H9 (cell line): Measurements from ENCODE around the gene TMX1. TPM values are rescaled to one million over a fixed set of nuclear protein-coding genes. Genes with fewer than 3 reads are reported as not detected.

ENCODE experiments used
- DNase-seq: peaks from one replicate; pipeline ENCODE4 v3.0.0-alpha.2; 2017
- H2AFZ ChIP-seq: one replicate; pipeline ENCODE4 v1.6.1; 2013; ENCODE audit warnings: mild to moderate bottlenecking, low read length, control low read depth, moderate library complexity
- H2AK5ac ChIP-seq: 2 replicates; pipeline ENCODE4 v1.6.1; 2013; ENCODE audit warnings: low read length, control low read depth, mixed read lengths; ENCODE audit not compliant: insufficient read length
- H2BK120ac ChIP-seq: one replicate; pipeline ENCODE4 v1.6.1; 2013; ENCODE audit warnings: low read depth, mild to moderate bottlenecking, low read length, control low read depth, inconsistent platforms; ENCODE audit not compliant: poor library complexity, severe bottlenecking
- H2BK12ac ChIP-seq: 2 replicates; pipeline ENCODE4 v1.6.1; 2013; ENCODE audit warnings: low read length, control low read depth, mixed read lengths, low read depth; ENCODE audit not compliant: insufficient read length
- H2BK15ac ChIP-seq: 2 replicates; pipeline ENCODE4 v1.6.1; 2013; ENCODE audit warnings: low read depth, low read length, control low read depth
- H2BK20ac ChIP-seq: one replicate; pipeline ENCODE4 v1.6.1; 2013; ENCODE audit warnings: low read depth, mild to moderate bottlenecking, low read length, control low read depth, inconsistent platforms; ENCODE audit not compliant: poor library complexity, severe bottlenecking
- H2BK5ac ChIP-seq: 2 replicates; pipeline ENCODE4 v1.6.1; 2013; ENCODE audit warnings: low read length, control low read depth, mixed read lengths; ENCODE audit not compliant: insufficient read length
- H3K14ac ChIP-seq: 2 replicates; pipeline ENCODE4 v1.6.1; 2013; ENCODE audit warnings: low read length, control low read depth; ENCODE audit not compliant: insufficient read depth
- H3K18ac ChIP-seq: 2 replicates; pipeline ENCODE4 v1.6.1; 2013; ENCODE audit warnings: low read depth, mild to moderate bottlenecking, mixed read lengths, low read length, control low read depth; ENCODE audit not compliant: insufficient read length
- H3K23ac ChIP-seq: 2 replicates; pipeline ENCODE4 v1.6.1; 2013; ENCODE audit warnings: low read length, control low read depth, mixed read lengths, low read depth; ENCODE audit not compliant: insufficient read length
- H3K23me2 ChIP-seq: 2 replicates; pipeline ENCODE4 v1.6.1; 2013; ENCODE audit warnings: low read depth, mild to moderate bottlenecking, mixed read lengths, low read length, control low read depth; ENCODE audit not compliant: insufficient read length, poor library complexity, severe bottlenecking
- H3K27ac ChIP-seq: 2 replicates; pipeline ENCODE4 v1.5.1; 2013; ENCODE audit warnings: low read length, control low read depth, mixed read lengths, low read depth; ENCODE audit not compliant: insufficient read length
- H3K27me3 ChIP-seq: 2 replicates; pipeline ENCODE4 v1.6.1; 2013; ENCODE audit warnings: low read length, control low read depth, inconsistent platforms; ENCODE audit not compliant: insufficient read depth
- H3K4ac ChIP-seq: 2 replicates; pipeline ENCODE4 v1.6.1; 2013; ENCODE audit warnings: low read depth, mild to moderate bottlenecking, control low read depth, inconsistent platforms, low read length, moderate library complexity
- H3K4me1 ChIP-seq: 2 replicates; pipeline ENCODE4 v1.6.1; 2013; ENCODE audit warnings: low read length, control low read depth, inconsistent platforms; ENCODE audit not compliant: insufficient read depth
- H3K4me2 ChIP-seq: 2 replicates; pipeline ENCODE4 v1.6.1; 2013; ENCODE audit warnings: low read length, control low read depth, mixed read lengths; ENCODE audit not compliant: insufficient read length, insufficient read depth
- H3K56ac ChIP-seq: 2 replicates; pipeline ENCODE4 v1.6.1; 2013; ENCODE audit warnings: low read depth, mild to moderate bottlenecking, mixed read lengths, low read length, control low read depth; ENCODE audit not compliant: insufficient read length
- H3K79me1 ChIP-seq: 2 replicates; pipeline ENCODE4 v1.6.1; 2013; ENCODE audit warnings: low read depth, mild to moderate bottlenecking, moderate library complexity, low read length, control low read depth, inconsistent platforms; ENCODE audit not compliant: insufficient read depth, poor library complexity, severe bottlenecking
- H3K79me2 ChIP-seq: 2 replicates; pipeline ENCODE4 v1.6.1; 2013; ENCODE audit warnings: low read length, control low read depth, inconsistent platforms; ENCODE audit not compliant: insufficient read depth
- H3K9ac ChIP-seq: 2 replicates; pipeline ENCODE4 v1.6.1; 2013; ENCODE audit warnings: low read length, control low read depth, mixed read lengths; ENCODE audit not compliant: insufficient read length; ENCODE audit errors: extremely low read depth
- H3K9me3 ChIP-seq: one replicate; pipeline ENCODE4 v1.6.1; 2013; ENCODE audit warnings: low read depth, low read length, inconsistent platforms; ENCODE audit not compliant: control insufficient read depth
- H3T11ph ChIP-seq: one replicate; pipeline ENCODE4 v1.6.1; 2013; ENCODE audit warnings: mild to moderate bottlenecking, low read length, control low read depth, inconsistent platforms
- H4K20me1 ChIP-seq: one replicate; pipeline ENCODE4 v1.6.1; 2013; ENCODE audit not compliant: control insufficient read depth, insufficient read length, insufficient read depth
- H4K5ac ChIP-seq: 2 replicates; pipeline ENCODE4 v1.6.1; 2013; ENCODE audit warnings: low read depth, mild to moderate bottlenecking, mixed read lengths, low read length, control low read depth; ENCODE audit not compliant: insufficient read length
- H4K8ac ChIP-seq: replicated peaks from 2 replicates; pipeline ENCODE4 v1.6.1; 2013; ENCODE audit warnings: low read length, control low read depth, mixed read lengths, low read depth; ENCODE audit not compliant: insufficient read length
- H4K91ac ChIP-seq: 2 replicates; pipeline ENCODE4 v1.6.1; 2013; ENCODE audit warnings: low read depth, mild to moderate bottlenecking, moderate library complexity, mixed read lengths, low read length, control low read depth; ENCODE audit not compliant: insufficient read length
- H3K27ac Mint-ChIP-seq, 3 experiments: 2 replicates in 2 of 3; 3 replicates in 1 of 3; pipeline ENCODE4 v1.8.0; 2020 to 2021; ENCODE audit warnings: mixed read lengths in 3 of 3, mild to moderate bottlenecking in 1 of 3, moderate library complexity in 1 of 3
- H3K27me3 Mint-ChIP-seq: 2 replicates; pipeline ENCODE4 v1.8.0; 2021; ENCODE audit warnings: low read depth, mild to moderate bottlenecking, moderate library complexity, mixed read lengths
- H3K36me3 Mint-ChIP-seq, 3 experiments: 2 replicates in 2 of 3; 3 replicates in 1 of 3; pipeline ENCODE4 v1.8.0; 2020 to 2021; ENCODE audit warnings: low read depth in 3 of 3, mixed read lengths in 3 of 3; ENCODE audit not compliant: insufficient read depth in 1 of 3
- H3K4me1 Mint-ChIP-seq, 2 experiments: 2 replicates each; pipeline ENCODE4 v1.8.0; 2020; ENCODE audit warnings: mixed read lengths in 2 of 2
- H3K4me3 Mint-ChIP-seq, 2 experiments: 2 replicates in 1 of 2; 3 replicates in 1 of 2; pipeline ENCODE4 v1.8.0; 2020 to 2021; ENCODE audit warnings: mild to moderate bottlenecking in 2 of 2, mixed read lengths in 2 of 2, moderate library complexity in 1 of 2
- H3K9me3 Mint-ChIP-seq, 2 experiments: 2 replicates in 1 of 2; 3 replicates in 1 of 2; pipeline ENCODE4 v1.8.0; 2020; ENCODE audit warnings: mild to moderate bottlenecking in 2 of 2, mixed read lengths in 2 of 2, moderate library complexity in 1 of 2
- WGBS: extraction: QIAGEN DNeasy Blood & Tissue Kit; methylation state at CpG from one replicate; pipeline ENCODE4 v1.1.7; 2013; ENCODE audit warnings: missing lambda C conversion rate, low lambda C conversion rate, mixed read lengths; ENCODE audit not compliant: insufficient read length; ENCODE audit errors: extremely low coverage; 5-methylcytosine and 5-hydroxymethylcytosine counted together
- total RNA-seq: library from RNA; stranded (reverse); gene quantifications from 2 replicates; pipeline ENCODE4 v1.2.1, GENCODE V29; 2021
- TF ChIP-seq, protein P1 (sequence below): fragments of 200-600 bp; sonication (generic); conservative IDR thresholded peaks from 3 replicates; pipeline ENCODE4 v1.8.0; 2021; ENCODE audit warnings: antibody characterized with exemption, mild to moderate bottlenecking

The TMX1 gene
- total RNA-seq, 1 experiment from 2014 or later, result 83.5 TPM

DNA sequence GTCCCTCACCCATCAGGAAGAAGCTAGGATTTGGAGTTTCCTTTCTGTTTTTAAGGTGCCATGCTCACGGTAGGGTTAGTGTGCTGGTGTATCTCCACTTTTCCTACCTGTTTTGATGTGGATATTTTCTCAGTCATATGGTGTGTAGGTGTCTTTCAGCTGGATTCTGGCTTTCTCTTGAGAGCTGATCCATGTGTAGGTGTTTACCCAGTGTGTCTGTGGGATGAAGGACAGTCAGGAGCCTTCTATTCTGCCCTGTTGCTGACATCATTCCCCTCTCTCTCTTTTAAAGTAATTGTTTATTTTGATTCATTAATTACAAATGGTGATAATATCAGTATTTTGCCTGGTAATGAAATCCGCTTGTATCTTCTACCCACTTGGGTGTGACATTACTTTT is 22.8 kb downstream of the TMX1 start:
- H3K27ac Mint-ChIP-seq, result peak overlapping the region; percentile 13 to 80 (median 71); a peak in 5 of 7 replicates

More for the DNA sequence above, 22.8 kb downstream of the TMX1 start:
- peaks cover 15 to 34% (median 26%) of the 10 kb centered on the region in 3 experiments for H3K36me3 Mint-ChIP-seq
- no peaks in the 10 kb centered on the region for H3K4me1 ChIP-seq
- H2BK15ac ChIP-seq, result no peak overlapping the region
- H3K23me2 ChIP-seq, result no peaks in the 10 kb centered on the region
- no peaks in the 10 kb centered on the region for H4K20me1 ChIP-seq
- H3K27ac ChIP-seq, result no peak overlapping the region
- peaks cover 8 to 23% of the 10 kb centered on the region in 2 experiments; a peak in 3 of 4 replicates for H3K4me1 Mint-ChIP-seq
- no peak for DNase-seq
- H3K9me3 ChIP-seq, result no peaks in the 10 kb centered on the region
- no peak overlapping the region for H3K4ac ChIP-seq
- no peak overlapping the region for H2AFZ ChIP-seq
- H3K9ac ChIP-seq, result no peak overlapping the region
- no peak overlapping the region for H2AK5ac ChIP-seq
- H3K23ac ChIP-seq, result no peak overlapping the region
- no peak overlapping the region for H4K91ac ChIP-seq
- no peak overlapping the region for H3K14ac ChIP-seq
- no peaks in the 10 kb centered on the region for H3K9me3 Mint-ChIP-seq
- TF ChIP-seq, protein P1, sequence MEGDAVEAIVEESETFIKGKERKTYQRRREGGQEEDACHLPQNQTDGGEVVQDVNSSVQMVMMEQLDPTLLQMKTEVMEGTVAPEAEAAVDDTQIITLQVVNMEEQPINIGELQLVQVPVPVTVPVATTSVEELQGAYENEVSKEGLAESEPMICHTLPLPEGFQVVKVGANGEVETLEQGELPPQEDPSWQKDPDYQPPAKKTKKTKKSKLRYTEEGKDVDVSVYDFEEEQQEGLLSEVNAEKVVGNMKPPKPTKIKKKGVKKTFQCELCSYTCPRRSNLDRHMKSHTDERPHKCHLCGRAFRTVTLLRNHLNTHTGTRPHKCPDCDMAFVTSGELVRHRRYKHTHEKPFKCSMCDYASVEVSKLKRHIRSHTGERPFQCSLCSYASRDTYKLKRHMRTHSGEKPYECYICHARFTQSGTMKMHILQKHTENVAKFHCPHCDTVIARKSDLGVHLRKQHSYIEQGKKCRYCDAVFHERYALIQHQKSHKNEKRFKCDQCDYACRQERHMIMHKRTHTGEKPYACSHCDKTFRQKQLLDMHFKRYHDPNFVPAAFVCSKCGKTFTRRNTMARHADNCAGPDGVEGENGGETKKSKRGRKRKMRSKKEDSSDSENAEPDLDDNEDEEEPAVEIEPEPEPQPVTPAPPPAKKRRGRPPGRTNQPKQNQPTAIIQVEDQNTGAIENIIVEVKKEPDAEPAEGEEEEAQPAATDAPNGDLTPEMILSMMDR, result no peak
- H2BK12ac ChIP-seq, result no peak overlapping the region
- H3K79me2 ChIP-seq, result no peaks in the 10 kb centered on the region
- no peaks in the 10 kb centered on the region; the same call in 1 of the 2 replicates for H3K27me3 Mint-ChIP-seq
- no peak overlapping the region for H3K4me2 ChIP-seq
- H2BK5ac ChIP-seq, result no peak overlapping the region
- H3K27me3 ChIP-seq, result no peaks in the 10 kb centered on the region
- H2BK20ac ChIP-seq, result no peak overlapping the region
- no peak overlapping the region for H3K18ac ChIP-seq
- WGBS, result no CpG with 5 or more reads among the region's 2 CpGs
- H3K79me1 ChIP-seq, result no peaks in the 10 kb centered on the region
- no peak overlapping the region for H3T11ph ChIP-seq
- no peak overlapping the region for H4K8ac ChIP-seq
- H2BK120ac ChIP-seq, result no peak overlapping the region
- no peak overlapping the region for H3K56ac ChIP-seq
- H3K4me3 Mint-ChIP-seq, result no peak overlapping the region
- no peak overlapping the region for H4K5ac ChIP-seq
